Heart right ventricle (tissue), 16 donors: Measurements from ENCODE around the gene TBX15. TPM values are rescaled to one million over a fixed set of nuclear protein-coding genes. Genes with fewer than 3 reads are reported as not detected.

Experiments
- ATAC-seq, 8 donors: fragments of 200-7000 bp; cut with Tn5 transposase; one replicate each; pipeline ENCODE4 v1.9.1; 2020; ENCODE audit warnings: mild to moderate bottlenecking in 8 of 8, moderate library complexity in 8 of 8, moderate number of reproducible peaks in 1 of 8
- DNase-seq, 2 donors: peaks; one replicate each; pipeline ENCODE4 v3.0.0-alpha.2; 2020
- H3K27ac ChIP-seq, 10 donors: fragments of 200-600 bp; sonication (generic) in 2 of 10; one replicate each; pipeline versions ENCODE4 v1.5.0 to v1.8.0; 2020 to 2022; ENCODE audit warnings: mild to moderate bottlenecking in 3 of 10
- H3K27me3 ChIP-seq, 7 donors: fragments of 200-600 bp; one replicate each; pipeline ENCODE4 v1.8.0; 2021 to 2022; ENCODE audit warnings: mild to moderate bottlenecking in 2 of 7
- H3K36me3 ChIP-seq, 9 donors: fragments of 200-600 bp; sonication (generic) in 1 of 9; one replicate each; pipeline versions ENCODE4 v1.5.0 to v1.8.0; 2020 to 2022; ENCODE audit warnings: mild to moderate bottlenecking in 2 of 9
- H3K4me1 ChIP-seq, 9 donors: fragments of 200-600 bp; sonication (generic) in 1 of 9; one replicate each; pipeline versions ENCODE4 v1.5.0 to v1.8.0; 2020 to 2022; ENCODE audit warnings: mild to moderate bottlenecking in 4 of 9
- H3K4me3 ChIP-seq, 10 donors: fragments of 200-600 bp; sonication (generic) in 2 of 10; one replicate each; pipeline versions ENCODE4 v1.5.0 to v1.8.0; 2020 to 2022; ENCODE audit warnings: mild to moderate bottlenecking in 7 of 10, moderate library complexity in 2 of 10
- H3K9me3 ChIP-seq, 11 donors: fragments of 200-600 bp in 10 of 11; sonication (generic) in 2 of 11; one replicate each; pipeline versions ENCODE4 v1.5.0 to v1.8.0; 2013 to 2022; ENCODE audit warnings: mild to moderate bottlenecking in 2 of 11, control low read depth in 1 of 11, moderate library complexity in 1 of 11
- WGBS, 2 donors: extraction: QIAGEN DNeasy Blood & Tissue Kit; methylation state at CpG; one replicate each; pipeline ENCODE4 v1.1.7; 2013; ENCODE audit warnings: inconsistent platforms in 1 of 2; 5-methylcytosine and 5-hydroxymethylcytosine counted together
- intact Hi-C, 10 donors: fragments of 100-400 bp; cut with DNase I; formaldehyde crosslinking; loops; one replicate each; pipeline versions ENCODE4 v1.11.1 to v1.14.2; 2022
- polyA plus RNA-seq, 2 donors: library from polyadenylated mRNA; stranded (reverse); fragments of 200-250 nt; gene quantifications; one replicate each; pipeline ENCODE4 v1.2.3, GENCODE V29; 2013
- total RNA-seq, 10 donors: library from RNA; stranded (reverse); fragmentation: NEBNext Ultra II Directional in 3 of 10; extraction: Animal tissue kit (Norgen Biotek cat#: 25700) in 3 of 10; gene quantifications; one replicate each; pipeline versions ENCODE4 v1.2.1 to v1.2.4, GENCODE V29; 2021 to 2023
- TF ChIP-seq, protein P1 (sequence below), 9 donors: fragments of 200-600 bp; sonication (generic) in 2 of 9; IDR thresholded peaks; one replicate each; pipeline versions ENCODE4 v1.5.0 to v1.8.0; 2021 to 2022; ENCODE audit warnings: antibody characterized with exemption in 9 of 9, mild to moderate bottlenecking in 5 of 9, moderate library complexity in 1 of 9
- donor health status: Arrhythmogenic right ventricular cardiomyopathy.
- donor health status: ischemic (EF 13 %, LVEDD 7.1; RV severe dilation, severe dysfunction).
- donor health status: healthy with polysubstance abuse.
- donor health status: DM: no; HTN: yes; CAD: no.
- donor health status: DM: no; HTN: no; CAD: no.
- donor health status: ischemic (EF 25% LVEDD 6.9; RV normal size, moderate dysfunction).
- donor health status: ischemic (EF 25% LVEDD 5.7; RV mildly dilated, moderate dysfunction).
- donor health status: healthy.
- donor health status: DM: yes; HTN: yes; CAD: no.
- donor health status: Ischemic cardiomyopathy.
- donor health status: ischemic (EF 35%, LVEDD 5.7; RV mildly dilated, moderate dysfunction).
- donor health status: nonischemic (EF 11% LVEDD 7.7; RV severe dilation, severe dysfunction).
- donor health status: DM: yes; HTN: yes; CAD: no.
- donor health status: PGD.
- donor health status: ischemic (EF 29% LVEDD 5.4; RV normal size, mild dysfunction).
- donor health status: nonischemic (EF 23%, LVEDD 6.1; RV moderate dilation, normal function).

TBX15 gene
- total and polyA plus RNA-seq, 12 donors = 0.18 to 1.1 (median 0.47) TPM

- ATAC-seq = no peak
Measured at GRCh38 chr1:119005724-119006405, 17.7 kb upstream of the TBX15 start.

DNA sequence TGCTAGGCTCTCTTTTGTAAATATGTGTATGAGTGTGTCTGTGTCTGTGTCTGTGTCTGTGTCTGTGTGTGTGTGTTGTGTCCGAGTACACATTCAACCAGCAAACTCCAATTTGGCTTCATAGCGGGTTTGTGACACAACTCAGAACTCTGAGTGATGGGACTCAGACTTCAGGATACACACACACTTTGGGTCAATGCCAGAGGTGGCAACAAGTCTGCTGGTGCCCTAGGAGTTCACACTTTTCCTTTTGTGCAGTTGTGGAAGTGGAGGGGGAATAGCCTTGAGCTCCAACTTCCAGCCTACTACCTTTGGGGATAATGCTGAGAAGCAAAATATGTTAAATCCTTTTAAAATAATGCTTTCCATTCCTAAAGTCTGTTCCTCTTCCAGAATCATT lies 16.6 kb upstream of the TBX15 start:
- Histone ChIP-seq H3K4me3 (no peak overlapping the region), H3K9me3 (no peaks in the 10 kb centered on the region), H3K4me1 (peaks cover 14 to 54% (median 34%) of the 10 kb centered on the region in 9 donors), H3K27ac (no peak overlapping the region), H3K27me3 (peaks cover 24 to 99% (median 95%) of the 10 kb centered on the region in 7 donors), H3K36me3 (no peaks in the 10 kb centered on the region)
- TF ChIP-seq, protein P1, sequence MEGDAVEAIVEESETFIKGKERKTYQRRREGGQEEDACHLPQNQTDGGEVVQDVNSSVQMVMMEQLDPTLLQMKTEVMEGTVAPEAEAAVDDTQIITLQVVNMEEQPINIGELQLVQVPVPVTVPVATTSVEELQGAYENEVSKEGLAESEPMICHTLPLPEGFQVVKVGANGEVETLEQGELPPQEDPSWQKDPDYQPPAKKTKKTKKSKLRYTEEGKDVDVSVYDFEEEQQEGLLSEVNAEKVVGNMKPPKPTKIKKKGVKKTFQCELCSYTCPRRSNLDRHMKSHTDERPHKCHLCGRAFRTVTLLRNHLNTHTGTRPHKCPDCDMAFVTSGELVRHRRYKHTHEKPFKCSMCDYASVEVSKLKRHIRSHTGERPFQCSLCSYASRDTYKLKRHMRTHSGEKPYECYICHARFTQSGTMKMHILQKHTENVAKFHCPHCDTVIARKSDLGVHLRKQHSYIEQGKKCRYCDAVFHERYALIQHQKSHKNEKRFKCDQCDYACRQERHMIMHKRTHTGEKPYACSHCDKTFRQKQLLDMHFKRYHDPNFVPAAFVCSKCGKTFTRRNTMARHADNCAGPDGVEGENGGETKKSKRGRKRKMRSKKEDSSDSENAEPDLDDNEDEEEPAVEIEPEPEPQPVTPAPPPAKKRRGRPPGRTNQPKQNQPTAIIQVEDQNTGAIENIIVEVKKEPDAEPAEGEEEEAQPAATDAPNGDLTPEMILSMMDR (IDR thresholded peaks at IDR 0.05) = no peak
- intact Hi-C loops = loop anchor here in 7 of 10 donors (5.0 to 10.0 kb wide), 4 partner anchors 782 to 857 kb away; no protein-coding TSS in a partner anchor
- 45 to 66% methylated on average over 2 of the region's 2 CpGs for WGBS, 2 donors
- ATAC-seq (no peak), DNase-seq (no peak)

More at GRCh38 chr1:119005724-119006405, 17.7 kb upstream of the TBX15 start:
- no peak for DNase-seq
- Histone ChIP-seq H3K4me1 (peaks cover 14 to 47% (median 25%) of the 10 kb centered on the region in 9 donors), H3K4me3 (no peak overlapping the region), H3K9me3 (no peaks in the 10 kb centered on the region), H3K27ac (no peak overlapping the region), H3K27me3 (peaks cover 23 to 99% (median 89%) of the 10 kb centered on the region in 7 donors), H3K36me3 (no peaks in the 10 kb centered on the region)
- intact Hi-C loops = loop anchor here in 7 of 10 donors (2.0 to 10.0 kb wide), 5 partner anchors 784 to 859 kb away; no protein-coding TSS in a partner anchor
- TF ChIP-seq, protein P1 (IDR thresholded peaks at IDR 0.05) = no peak
- WGBS, 2 donors = 10 to 18% methylated on average over 17 of the region's 17 CpGs

GRCh38 chr1:119004129-119004527 lies 16.0 kb upstream of the TBX15 start:
- Histone ChIP-seq H3K36me3 (no peaks in the 10 kb centered on the region), H3K4me1 (peaks cover 14 to 51% (median 34%) of the 10 kb centered on the region in 9 donors), H3K9me3 (no peaks in the 10 kb centered on the region), H3K27ac (no peak overlapping the region), H3K4me3 (no peak overlapping the region), H3K27me3 (peaks cover 28 to 99% (median 97%) of the 10 kb centered on the region in 7 donors)
- intact Hi-C loops = loop anchor here in 1 of 10 donors (10.0 kb wide), 1 partner anchor 849 kb away; no protein-coding TSS in a partner anchor
- WGBS, 2 donors = 29 to 37% methylated on average over 5 of the region's 5 CpGs
- ATAC-seq (no peak), DNase-seq (no peak)
- TF ChIP-seq, protein P1 (IDR thresholded peaks at IDR 0.05) = no peak

DNA sequence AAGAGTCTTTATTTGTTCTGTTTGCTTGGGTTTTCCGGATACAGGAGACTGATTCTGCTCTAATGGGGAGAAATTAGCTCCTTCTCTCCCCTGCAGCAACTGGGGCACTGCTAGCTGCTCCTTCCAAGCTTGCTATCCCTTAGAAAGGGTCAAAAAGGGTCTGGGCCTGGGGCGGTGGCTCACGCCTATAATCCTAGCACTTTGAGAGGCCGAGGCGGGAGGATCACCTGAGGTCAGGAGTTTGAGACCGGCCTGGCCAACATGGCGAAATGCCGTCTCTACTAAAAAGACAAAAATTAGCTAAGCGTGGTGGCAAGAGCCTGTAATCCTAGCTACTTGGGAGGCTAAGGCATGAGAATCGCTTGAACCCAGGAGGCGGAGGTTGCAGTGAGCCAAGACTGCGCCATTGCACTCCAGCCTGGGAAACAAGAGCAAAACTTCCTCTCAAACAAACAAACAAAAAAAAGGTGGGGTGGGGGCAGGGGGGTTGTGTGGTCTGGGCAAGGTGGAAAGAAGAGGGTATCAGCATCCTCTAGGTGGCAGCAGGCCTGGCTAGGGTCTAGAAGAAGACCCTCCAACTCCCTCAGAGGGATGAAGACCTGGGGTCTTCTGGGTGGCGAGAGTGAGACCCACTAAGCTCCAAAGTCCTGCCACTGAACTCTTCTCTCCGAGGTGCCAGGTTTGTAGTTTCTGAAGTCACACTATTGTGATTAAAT lies 15.4 kb upstream of the TBX15 start:
- no peaks in the 10 kb centered on the region for H3K9me3 ChIP-seq
- H3K4me1 ChIP-seq = peaks cover 10 to 46% (median 34%) of the 10 kb centered on the region in 9 donors
- 45 to 54% methylated on average over 14 of the region's 14 CpGs for WGBS, 2 donors
- no peak for DNase-seq
- H3K27me3 ChIP-seq = peaks cover 28 to 99% (median 98%) of the 10 kb centered on the region in 7 donors
- no peak overlapping the region for H3K4me3 ChIP-seq
- TF ChIP-seq, protein P1 (IDR thresholded peaks at IDR 0.05) = no peak
- no peak overlapping the region for H3K27ac ChIP-seq
- H3K36me3 ChIP-seq = no peaks in the 10 kb centered on the region
- intact Hi-C loops = loop anchor here in 1 of 10 donors (10.0 kb wide), 1 partner anchor 849 kb away; no protein-coding TSS in a partner anchor
- no peak for ATAC-seq
